ENCODE data around the gene COL9A3.

COL9A3 gene

DNA sequence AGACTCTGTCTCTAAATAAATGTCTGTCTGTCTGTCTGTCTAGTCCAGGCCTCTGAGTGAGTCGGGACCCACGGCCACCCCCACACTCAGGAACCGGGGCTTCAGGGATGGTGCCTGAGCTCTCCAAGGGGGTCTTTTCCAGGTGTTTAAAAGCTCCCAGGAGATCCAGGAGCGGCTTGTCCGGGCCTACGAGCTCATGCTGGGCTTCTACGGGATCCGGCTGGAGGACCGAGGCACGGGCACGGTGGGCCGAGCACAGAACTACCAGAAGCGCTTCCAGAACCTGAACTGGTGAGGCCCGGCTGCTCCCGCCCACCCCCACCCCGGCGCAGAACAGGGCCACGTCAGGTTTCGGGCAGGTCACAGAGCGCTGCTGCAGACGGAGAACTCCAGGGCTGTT is 5.5 kb upstream of the COL9A3 start:
- no peak for DNase-seq (ENCODE audit: low spot score)

DNA sequence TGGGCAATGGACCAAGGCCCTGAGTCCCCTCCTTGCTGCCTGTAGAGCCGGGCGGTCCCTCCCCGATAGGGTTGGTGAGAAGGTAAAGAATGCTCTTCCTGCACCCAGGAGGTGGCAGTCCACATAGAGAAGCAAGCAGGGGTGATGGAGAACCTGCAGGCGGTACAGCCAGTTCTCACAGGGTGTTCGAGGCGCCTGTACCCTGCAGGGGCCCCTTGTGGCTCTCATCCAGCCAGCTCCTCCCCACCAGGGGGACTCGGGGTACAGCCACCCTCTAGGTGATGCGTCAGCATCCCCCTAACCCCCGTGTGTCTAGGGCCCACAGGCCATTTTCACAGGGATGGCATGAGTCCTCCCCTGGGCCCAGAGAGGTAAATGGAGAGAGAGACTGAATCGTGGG is 5.1 kb upstream of the COL9A3 start:
- DNase-seq (ENCODE audit: low spot score): no peak

DNA sequence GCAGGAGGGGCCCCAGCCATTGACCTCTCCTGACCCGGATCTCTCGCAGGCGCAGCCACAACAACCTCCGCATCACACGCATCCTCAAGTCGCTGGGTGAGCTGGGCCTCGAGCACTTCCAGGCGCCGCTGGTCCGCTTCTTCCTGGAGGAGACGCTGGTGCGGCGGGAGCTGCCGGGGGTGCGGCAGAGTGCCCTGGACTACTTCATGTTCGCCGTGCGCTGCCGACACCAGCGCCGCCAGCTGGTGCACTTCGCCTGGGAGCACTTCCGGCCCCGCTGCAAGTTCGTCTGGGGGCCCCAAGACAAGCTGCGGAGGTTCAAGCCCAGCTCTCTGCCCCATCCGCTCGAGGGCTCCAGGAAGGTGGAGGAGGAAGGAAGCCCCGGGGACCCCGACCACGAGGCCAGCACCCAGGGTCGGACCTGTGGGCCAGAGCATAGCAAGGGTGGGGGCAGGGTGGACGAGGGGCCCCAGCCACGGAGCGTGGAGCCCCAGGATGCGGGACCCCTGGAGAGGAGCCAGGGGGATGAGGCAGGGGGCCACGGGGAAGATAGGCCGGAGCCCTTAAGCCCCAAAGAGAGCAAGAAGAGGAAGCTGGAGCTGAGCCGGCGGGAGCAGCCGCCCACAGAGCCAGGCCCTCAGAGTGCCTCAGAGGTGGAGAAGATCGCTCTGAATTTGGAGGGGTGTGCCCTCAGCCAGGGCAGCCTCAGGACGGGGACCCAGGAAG is 4.5 kb upstream of the COL9A3 start:
- no peak for DNase-seq (ENCODE audit: low spot score)

DNA sequence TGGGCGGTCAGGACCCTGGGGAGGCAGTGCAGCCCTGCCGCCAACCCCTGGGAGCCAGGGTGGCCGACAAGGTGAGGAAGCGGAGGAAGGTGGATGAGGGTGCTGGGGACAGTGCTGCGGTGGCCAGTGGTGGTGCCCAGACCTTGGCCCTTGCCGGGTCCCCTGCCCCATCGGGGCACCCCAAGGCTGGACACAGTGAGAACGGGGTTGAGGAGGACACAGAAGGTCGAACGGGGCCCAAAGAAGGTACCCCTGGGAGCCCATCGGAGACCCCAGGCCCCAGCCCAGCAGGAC is 4.0 kb upstream of the COL9A3 start:
- no peak for DNase-seq (ENCODE audit: low spot score)

DNA sequence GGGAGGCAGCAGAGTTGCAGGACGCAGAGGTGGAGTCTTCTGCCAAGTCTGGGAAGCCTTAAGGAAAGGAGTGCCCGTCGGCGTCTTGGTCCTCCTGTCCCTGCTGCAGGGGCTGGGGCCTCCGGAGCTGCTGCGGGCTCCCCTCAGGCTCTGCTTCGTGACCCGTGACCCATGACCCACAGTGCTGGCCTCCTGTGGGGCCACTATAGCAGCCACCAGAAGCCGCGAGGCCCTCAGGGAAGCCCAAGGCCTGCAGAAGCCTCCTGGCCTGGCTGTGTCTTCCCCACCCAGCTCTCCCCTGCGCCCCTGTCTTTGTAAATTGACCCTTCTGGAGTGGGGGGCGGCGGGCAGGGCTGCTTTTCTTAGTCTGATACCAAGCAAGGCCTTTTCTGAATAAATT is 3.3 kb upstream of the COL9A3 start:
- no peak for DNase-seq (ENCODE audit: low spot score)

DNA sequence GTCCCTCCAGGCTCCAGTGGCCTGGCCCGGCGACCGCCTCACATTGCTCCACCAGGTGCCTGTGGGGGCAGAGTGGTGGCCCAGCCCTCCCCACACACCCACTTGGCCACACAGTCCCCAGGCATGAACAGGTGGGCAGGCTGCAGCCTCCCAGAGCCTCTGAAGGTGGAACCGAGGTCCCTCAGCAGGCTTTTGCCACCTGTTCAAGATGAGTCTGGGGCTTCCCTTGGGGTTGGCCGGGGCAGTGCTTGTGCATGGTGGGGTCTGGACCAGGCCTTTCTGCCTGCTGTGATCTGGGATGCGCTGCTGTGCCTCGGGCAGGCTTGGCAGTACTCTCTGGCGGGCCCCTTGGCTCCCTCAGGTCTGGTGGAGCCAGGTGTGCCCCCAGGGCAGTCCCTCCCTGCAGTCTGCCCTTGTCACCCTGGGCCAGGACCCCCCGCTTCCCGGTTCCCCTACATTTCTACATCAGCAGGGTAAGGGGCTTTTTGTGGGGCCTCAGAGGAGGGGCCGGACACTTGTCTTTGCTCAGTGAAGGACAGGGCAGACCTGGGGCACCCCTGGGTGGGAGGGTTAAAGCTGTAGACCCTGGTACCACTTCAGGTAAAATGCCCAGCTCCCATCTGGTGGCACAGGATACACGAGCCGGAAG is 2.7 kb upstream of the COL9A3 start:
- no peak for DNase-seq (ENCODE audit: low spot score)

DNA sequence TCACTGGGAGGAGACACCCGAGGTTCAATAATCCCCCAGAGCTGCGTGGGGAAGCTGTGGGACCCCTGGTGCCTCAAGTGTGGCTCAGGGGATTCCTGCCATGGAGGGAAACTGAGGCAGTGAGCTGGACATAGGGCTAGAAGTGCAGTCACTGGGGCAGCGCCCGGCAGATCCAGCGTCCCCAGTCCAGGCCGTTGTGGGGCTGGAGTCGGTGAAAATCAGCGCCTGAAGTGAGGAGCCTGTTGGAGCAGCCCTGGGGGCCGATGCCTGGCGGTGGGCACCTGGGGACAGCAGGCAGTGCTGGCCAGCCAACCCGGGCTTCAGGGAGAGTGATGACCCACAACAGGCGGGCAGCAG is 2.2 kb upstream of the COL9A3 start:
- no peak for DNase-seq (ENCODE audit: low spot score)

DNA sequence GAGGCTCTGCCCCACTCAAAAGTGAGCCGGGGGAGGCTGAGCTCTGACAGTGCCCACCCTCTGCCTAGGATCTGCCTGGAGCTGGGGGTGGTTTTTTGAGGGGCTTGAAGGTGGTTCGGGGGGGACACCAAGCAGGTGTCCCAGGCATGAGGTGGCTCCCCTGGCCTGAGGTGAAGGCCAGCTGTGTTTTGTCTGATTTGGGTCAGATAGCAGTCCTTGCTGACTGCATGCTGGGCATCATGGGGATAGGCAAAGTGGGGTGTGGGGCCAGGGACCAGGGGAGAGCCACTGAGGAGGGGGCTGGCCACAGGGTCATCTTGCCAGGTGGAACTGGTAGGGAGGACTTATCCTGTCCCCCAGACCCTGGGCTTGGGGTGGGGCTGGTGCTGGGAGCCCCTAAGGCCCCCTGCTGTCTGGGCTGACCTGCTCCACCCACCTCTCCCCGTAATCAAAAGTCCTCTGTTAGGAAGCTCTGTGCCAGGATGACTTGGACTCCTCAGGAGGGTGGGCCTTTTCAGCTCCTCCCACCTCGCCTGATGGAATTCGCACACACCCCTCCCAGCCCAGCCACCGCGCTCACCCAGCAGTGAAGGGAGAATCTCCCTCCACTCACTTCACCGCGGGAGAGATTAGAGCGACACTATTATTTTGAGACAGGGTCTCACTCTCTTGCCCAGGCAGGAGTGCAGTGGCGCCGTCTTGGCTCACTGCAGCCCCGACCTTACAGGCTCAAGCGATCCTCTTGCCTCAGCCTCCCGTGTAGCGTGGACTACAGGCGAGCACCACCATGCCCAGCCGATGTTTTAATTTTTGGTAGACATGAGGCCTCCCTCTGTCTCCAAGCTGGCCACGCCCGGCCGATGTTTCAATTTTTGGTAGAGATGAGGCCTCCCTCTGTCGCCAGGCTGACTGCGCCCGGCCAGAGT is 1.5 kb upstream of the COL9A3 start:
- peak; percentile 77 for DNase-seq (ENCODE audit: low spot score)

DNA sequence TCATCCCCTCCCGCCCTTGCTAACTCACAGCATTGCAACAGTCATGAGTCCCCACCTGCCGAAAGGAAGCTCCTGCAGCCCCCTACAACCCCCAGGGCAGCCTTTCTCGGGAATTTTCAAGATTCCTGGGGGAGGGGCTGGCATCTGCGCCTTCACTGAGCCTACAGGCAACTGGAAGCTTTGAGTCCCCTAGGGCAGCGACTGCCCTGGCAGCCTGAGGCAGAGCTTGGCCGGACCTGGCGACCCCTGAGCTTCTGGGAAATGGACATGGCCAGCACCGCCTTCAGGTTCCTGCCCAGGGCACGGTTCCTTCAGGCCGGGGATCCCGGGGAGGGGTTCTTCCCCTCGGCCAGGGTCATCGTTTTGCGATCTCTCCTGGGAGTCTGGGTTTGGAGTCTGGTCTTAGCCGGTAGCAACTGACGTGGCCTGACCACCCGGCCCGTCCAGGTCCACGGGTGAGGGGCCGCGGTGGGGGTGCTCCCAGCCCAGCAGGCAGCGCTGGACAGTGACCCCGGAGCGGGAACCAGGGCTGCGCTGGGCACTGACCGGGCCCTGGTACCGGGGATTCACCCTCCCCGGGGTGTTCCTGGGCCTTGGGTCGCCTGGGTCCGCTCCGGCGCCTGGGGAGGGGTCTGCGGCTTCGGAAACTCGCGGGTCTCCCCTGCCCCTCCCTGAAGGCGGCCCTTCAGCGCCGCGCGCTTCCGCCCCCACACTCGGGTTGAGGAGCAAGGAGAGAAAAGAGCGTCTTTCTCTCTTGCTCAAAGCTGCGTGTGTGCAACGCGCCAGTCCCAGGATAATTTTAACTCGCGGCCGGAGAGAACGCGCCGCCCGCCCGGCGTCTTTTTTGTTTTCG is 593 bp upstream of the COL9A3 start:
- peak; percentile 71 for DNase-seq (ENCODE audit: low spot score)

DNA sequence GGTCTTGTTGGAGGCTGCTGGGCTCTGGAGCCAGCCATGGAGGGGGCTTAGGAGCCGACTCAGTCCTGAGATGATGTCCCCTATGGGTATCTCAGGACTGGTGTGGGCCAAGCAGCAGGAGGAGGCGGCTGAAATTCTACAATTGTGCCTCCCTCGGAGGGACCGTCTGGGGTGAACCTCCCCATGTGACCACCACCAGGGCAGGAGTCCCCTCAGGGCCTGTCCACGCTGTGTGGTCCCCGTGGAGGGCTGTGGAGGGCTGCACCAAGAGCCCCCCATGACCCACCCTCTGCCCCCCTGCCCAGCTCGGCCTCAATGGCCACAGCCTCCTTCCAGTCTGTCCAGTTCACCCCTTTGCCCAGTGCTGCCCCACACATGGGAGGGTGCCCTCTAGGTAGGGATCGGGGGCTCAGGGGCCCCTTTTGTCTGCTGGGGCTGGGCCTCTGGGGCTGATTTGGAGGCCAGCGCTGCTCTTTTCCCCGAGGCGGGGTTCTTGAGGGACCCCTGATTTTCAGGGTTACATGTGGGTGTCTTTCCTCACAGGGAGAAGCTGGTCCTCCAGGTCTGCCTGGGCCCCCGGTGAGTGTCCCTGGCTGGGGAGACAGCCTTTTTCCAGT is 1.2 kb downstream of the COL9A3 start:
- DNase-seq (ENCODE audit: low spot score): no peak

DNA sequence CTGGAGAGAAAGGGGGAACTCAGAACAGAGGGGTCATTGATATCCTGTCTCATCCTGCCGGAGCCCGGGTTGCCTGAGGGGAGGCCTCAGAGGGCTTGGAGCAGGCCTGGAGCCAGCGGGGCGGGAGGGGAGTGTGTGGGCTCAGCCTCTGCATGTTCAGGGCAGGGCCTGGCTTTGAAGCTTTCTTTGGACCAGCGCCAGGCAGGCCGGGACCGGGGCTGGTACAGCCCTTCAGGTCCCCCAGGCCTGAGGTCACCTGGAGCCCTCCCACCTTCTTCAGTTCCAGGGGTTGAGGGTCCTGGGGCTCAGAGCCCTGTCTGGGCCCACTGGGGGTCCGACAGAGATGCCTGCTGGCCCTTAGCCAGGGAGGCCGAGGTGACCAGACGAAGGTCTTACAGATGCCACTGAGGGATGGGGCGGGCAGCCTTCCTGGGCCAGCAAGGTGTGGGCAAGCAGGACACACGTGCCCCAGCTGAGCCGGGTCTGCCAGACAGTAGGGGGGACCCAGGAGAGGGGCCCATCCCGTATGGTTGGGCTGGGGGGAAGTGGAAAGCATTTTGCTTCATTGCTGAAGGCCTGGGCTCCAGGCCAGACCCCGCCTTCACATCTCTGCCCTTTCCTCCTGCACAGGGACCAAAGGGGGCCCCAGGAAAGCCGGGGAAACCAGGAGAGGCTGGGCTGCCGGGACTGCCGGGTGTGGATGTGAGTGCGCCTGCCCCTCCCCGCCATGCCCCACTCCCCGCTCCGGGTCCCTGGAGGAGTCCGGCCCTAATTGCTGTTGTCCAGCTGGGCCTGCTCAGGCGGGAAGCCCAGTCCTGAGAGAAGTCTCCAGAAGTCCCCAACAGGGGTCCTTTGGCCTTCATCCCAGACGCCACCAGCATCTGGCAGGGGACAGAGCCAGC is 2.0 kb downstream of the COL9A3 start:
- peak; percentile 62 for DNase-seq (ENCODE audit: low spot score)

DNA sequence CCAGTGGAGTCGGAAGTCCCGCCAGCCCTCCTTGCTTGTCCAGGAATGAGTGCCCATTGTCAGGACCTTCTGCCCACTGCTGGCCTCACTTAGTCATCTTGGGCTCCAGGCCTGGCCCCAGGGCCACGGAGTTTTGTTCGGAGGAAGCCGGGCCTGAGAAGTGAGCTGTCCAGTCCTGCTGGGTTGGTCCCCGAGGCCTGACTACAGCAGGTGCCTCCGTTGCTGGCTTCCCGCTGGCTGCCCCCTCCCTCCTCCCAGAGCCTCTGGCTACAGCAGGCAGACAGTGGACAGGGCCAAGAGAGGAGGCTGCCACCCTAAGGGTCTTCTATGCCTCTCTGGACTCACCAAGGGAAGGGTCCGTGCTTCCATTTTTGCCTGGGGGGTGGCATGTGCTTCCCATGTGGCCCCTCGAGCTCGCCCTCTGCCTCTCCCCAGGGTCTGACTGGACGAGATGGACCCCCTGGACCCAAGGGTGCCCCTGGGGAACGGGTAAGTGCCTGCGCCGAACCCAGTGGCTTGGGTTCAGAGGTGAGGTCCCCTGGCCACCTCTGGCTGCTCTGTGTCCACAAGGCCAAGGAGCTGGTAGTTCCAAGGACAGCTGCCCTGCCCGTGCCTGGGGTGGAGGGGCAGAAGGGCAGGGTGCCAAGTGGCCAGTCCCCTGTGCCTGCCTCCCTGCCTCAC is 2.8 kb downstream of the COL9A3 start:
- peak; percentile 67 for DNase-seq (ENCODE audit: low spot score)

DNA sequence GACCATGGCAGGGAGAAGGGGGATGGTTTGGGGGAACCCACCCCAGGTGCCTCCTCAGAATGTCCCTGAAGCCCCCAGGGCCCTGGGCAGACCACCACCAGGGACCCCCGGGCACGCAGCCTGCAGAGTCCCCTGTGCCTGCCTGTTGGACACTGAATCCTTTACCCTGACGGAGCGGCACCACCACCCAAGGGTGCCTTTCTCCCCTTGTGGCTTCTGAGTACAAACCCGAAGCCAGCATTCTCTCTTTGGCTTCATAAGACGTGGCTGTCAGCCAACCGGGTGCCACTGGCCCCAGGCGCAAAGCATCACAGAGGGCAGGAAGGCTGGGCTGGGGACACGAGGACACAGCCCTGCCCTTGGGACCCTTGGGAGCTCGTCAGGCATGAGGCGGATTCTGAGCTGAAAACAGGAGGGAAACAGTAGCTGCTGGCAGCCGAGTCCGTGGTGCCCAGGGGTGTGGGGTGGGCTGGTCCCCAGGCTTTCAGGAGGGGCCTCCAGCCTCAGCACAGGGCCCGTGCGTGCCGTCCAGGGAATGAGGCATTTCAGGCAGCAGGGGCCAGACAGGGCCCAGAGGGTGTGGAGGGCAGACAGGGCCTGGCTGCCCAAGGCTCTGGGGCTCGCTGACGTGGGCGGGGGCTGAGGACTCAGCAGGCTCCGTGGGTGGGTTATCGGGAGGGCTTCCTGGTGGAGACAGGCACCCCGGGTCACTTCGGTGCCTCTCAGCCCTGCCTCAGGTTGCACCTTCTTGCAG is 3.5 kb downstream of the COL9A3 start:
- no peak for DNase-seq (ENCODE audit: low spot score)

DNA sequence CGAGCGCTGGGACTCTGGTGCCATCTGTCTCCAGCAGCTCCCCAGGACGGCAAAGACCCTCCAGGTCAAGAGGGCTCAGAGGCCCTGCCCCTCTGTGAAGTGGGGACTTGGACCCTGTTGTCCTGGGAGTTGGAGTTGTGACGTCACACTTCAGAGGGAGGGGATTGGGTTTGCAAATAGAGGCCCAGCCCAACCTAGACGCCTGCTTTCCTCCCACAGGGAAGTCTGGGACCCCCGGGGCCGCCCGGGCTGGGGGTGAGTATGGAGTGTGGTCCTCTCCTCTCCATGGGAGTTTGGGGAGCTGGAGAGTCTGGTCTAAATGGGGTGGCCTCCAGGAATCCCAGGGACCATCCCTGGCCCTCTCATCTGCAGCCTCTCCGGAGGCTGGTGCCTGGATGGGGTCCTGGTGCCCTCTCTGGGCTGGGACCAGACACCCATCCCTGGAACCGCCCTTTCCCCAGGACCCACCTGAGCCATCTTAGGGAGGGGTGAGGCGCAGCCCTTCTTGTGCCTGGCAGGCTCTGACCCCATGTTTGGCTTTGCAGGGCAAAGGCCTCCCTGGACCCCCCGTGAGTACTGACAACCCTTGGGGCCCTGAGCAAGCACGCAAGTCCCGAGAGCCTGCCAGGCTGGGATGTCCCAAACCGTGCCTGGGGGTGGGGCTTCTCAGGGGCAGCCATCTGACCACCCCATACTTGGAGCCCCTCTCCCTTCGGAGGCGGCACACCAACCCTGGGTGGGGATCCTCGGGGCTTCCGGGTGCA is 4.3 kb downstream of the COL9A3 start:
- no peak for DNase-seq (ENCODE audit: low spot score)

DNA sequence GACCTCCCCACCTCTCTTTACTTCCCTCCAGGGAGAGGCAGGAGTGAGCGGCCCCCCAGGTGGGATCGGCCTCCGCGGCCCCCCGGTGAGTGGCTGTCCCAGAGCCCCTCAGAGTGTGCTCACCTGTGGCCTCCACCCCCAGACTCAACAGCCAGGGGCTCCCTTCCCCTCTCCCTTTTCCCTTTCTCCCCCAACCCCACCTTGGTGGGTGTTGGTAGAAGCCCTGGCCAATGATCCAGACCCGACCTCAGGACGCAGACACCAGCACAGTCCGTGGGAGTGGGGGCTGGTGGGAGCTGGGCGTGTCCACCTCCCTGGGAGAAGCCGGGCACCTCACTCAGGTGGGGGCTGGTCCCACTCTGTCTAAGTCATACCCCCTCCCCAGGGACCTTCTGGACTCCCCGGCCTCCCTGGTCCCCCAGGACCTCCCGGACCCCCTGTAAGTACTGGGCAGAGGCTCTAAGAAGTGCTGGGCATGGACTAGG is 4.9 kb downstream of the COL9A3 start:
- DNase-seq (ENCODE audit: low spot score): no peak

DNA sequence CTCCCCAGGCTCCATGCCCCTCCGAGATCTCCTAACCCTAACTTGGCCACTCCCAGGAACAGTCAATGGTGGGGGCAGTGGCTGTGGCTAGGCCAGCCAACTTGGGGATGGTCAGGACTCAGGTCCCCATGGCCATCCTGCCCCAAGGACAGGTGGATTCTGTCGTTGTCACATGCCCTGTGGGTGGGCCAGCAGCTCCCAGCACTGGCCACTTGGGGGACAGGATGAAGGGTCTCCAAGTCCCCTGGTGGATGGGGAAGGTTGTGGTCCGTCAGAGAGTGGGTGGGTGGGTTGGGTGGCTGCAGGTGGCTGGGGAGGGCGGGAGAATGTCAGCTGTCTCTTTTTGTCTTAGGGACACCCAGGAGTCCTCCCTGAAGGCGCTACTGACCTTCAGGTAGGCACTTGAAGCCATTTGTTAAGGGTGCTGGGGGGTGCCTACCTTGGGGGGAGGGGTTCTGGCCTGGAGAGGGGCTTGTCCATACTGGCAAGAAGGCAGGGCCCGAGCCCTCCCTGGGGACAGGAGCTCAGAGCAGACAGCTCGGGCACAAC is 5.5 kb downstream of the COL9A3 start:
- no peak for DNase-seq (ENCODE audit: low spot score)

DNA sequence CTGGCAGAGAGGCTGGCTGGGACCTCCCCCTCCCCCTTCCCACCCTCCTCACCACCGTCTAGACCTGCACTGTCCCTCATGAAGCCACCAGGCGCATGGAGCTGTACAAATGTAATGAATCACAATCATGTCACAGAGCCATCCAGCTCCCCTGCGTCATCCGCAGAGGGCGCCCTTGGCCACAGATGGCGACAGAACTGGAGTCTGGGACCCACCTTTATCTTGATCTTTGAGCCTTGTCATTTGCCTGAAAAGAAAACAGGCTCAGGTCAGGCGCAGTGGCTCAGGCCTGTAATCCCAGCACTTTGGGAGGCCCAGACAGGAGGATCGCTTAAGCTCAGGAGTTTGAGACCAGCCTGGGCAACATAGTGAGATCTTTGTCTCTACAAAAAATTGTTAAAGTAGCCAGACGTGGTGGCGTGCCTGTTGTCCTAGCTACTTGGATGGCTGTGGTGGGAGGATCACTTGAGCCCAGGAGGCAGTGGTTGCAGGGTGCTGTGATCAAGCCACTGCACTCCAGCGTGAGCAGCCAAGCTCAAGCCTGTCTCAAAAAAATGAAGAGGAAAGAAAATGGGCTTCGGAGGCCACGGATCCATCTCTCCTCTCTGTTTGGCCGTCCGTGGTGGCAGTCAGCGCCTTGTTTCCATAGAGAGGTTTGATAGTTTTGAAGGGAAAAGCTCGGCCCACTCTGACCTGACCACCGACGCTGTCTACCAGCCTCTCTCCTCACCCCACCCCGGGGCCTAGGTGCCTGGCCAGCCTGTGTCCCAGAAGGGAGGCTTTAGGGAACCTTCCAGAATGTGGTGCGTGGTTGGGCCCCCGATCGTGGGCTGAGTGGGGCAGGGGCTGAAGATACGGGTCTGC is 6.2 kb downstream of the COL9A3 start:
- no peak for DNase-seq (ENCODE audit: low spot score)

Measured in AG08396 (cell line).